GM23338 (cell line): ENCODE results near the gene TMEM9. TPM values are rescaled to one million over a fixed set of nuclear protein-coding genes. Genes with fewer than 3 reads are reported as not detected.

Experiments used
- ATAC-seq: fragments of 200-7000 bp; cut with Tn5 transposase; 3 replicates; pipeline ENCODE4 v1.9.1; 2020
- DNase-seq: peaks from one replicate; pipeline ENCODE4 v3.0.0-alpha.2; 2015; ENCODE audit warnings: low spot score
- H2AFZ ChIP-seq: fragments of 200-600 bp; sonication (generic); 2 replicates; pipeline ENCODE4 v1.8.0; 2016; ENCODE audit warnings: antibody characterized with exemption, mild to moderate bottlenecking, moderate library complexity
- H3F3A ChIP-seq: fragments of 200-600 bp; sonication (generic); replicated peaks from 2 replicates; pipeline ENCODE4 v1.8.0; 2017; ENCODE audit warnings: antibody characterized with exemption, mixed run types, low read depth
- H3K27ac ChIP-seq: fragments of 200-600 bp; sonication (generic); 2 replicates; pipeline ENCODE4 v1.6.1; 2016; ENCODE audit warnings: low read depth
- H3K27me3 ChIP-seq: fragments of 200-600 bp; sonication (generic); 2 replicates; pipeline ENCODE4 v1.8.0; 2016; ENCODE audit warnings: mild to moderate bottlenecking, mixed run types, moderate library complexity; ENCODE audit not compliant: insufficient read depth
- H3K36me3 ChIP-seq: fragments of 200-600 bp; sonication (generic); 2 replicates; pipeline ENCODE4 v1.8.0; 2016; ENCODE audit warnings: mild to moderate bottlenecking; ENCODE audit not compliant: insufficient read depth
- H3K4me1 ChIP-seq: fragments of 200-600 bp; sonication (generic); 2 replicates; pipeline ENCODE4 v1.8.0; 2016; ENCODE audit warnings: mild to moderate bottlenecking, moderate library complexity; ENCODE audit not compliant: insufficient read depth
- H3K4me2 ChIP-seq: fragments of 200-600 bp; sonication (generic); 2 replicates; pipeline ENCODE4 v1.7.1; 2017; ENCODE audit warnings: mixed run types
- H3K4me3 ChIP-seq: fragments of 200-600 bp; sonication (generic); 2 replicates; pipeline ENCODE4 v1.6.1; 2016; ENCODE audit warnings: mixed run types
- H3K79me2 ChIP-seq: fragments of 200-600 bp; sonication (generic); replicated peaks from 2 replicates; pipeline ENCODE4 v1.8.0; 2017; ENCODE audit warnings: mild to moderate bottlenecking; ENCODE audit not compliant: insufficient read depth
- H3K9me2 ChIP-seq: fragments of 200-600 bp; sonication (generic); 2 replicates; pipeline ENCODE4 v1.8.0; 2017; ENCODE audit not compliant: insufficient read depth
- H4K20me1 ChIP-seq: fragments of 200-600 bp; sonication (generic); replicated peaks from 2 replicates; pipeline ENCODE4 v1.8.0; 2017; ENCODE audit warnings: mild to moderate bottlenecking; ENCODE audit not compliant: insufficient read depth
- H3K27ac Mint-ChIP-seq: 2 replicates; pipeline ENCODE4 v1.8.0; 2020; ENCODE audit warnings: inconsistent platforms, mild to moderate bottlenecking, moderate library complexity, mixed read lengths
- H3K27me3 Mint-ChIP-seq: 3 replicates; pipeline ENCODE4 v1.8.0; 2022; ENCODE audit warnings: low read depth, mild to moderate bottlenecking, moderate library complexity, mixed read lengths, inconsistent platforms; ENCODE audit not compliant: insufficient read depth, poor library complexity
- H3K36me3 Mint-ChIP-seq: 3 replicates; pipeline ENCODE4 v1.8.0; 2021; ENCODE audit warnings: low read depth, mild to moderate bottlenecking, inconsistent platforms, moderate library complexity, mixed read lengths
- H3K4me1 Mint-ChIP-seq: 3 replicates; pipeline ENCODE4 v1.8.0; 2020; ENCODE audit warnings: mild to moderate bottlenecking, inconsistent platforms, mixed read lengths
- H3K4me3 Mint-ChIP-seq: 3 replicates; pipeline ENCODE4 v1.8.0; 2021; ENCODE audit warnings: moderate library complexity, mild to moderate bottlenecking, inconsistent platforms, mixed read lengths
- H3K9me3 Mint-ChIP-seq: 3 replicates; pipeline ENCODE4 v1.8.0; 2020; ENCODE audit warnings: moderate library complexity, mild to moderate bottlenecking, inconsistent platforms, mixed read lengths
- CREB1 ChIP-seq: fragments of 250-450 bp; sonication (Bioruptor Pico); IDR thresholded peaks from 2 replicates; pipeline ENCODE4 v1.5.0; 2020; ENCODE audit warnings: low read depth, mild to moderate bottlenecking, moderate library complexity
- CTCF ChIP-seq, 2 experiments: fragments of 200-600 bp in 1 of 2; sonication (generic) in 1 of 2; conservative IDR thresholded peaks; 2 replicates each; pipeline versions ENCODE4 v1.5.1 to v1.6.1; 2016 to 2017; ENCODE audit warnings: antibody characterized with exemption in 2 of 2, low read depth in 2 of 2, mild to moderate bottlenecking in 2 of 2, moderate library complexity in 1 of 2
- EZH2 ChIP-seq: fragments of 200-600 bp; sonication (generic); IDR thresholded peaks from one replicate; pipeline ENCODE4 v1.8.0; 2017; ENCODE audit warnings: antibody characterized with exemption, mild to moderate bottlenecking, low read depth; ENCODE audit not compliant: unreplicated experiment
- JUNB ChIP-seq: IDR thresholded peaks from one replicate; pipeline ENCODE4 v1.6.1; 2016; ENCODE audit warnings: antibody characterized with exemption; ENCODE audit not compliant: unreplicated experiment
- POLR2AphosphoS5 ChIP-seq: IDR thresholded peaks from 2 replicates; pipeline ENCODE4 v1.6.1; 2016; ENCODE audit warnings: antibody characterized with exemption, low read depth
- ZNF114 ChIP-seq: fragments of 250-450 bp; sonication (Bioruptor Pico); IDR thresholded peaks from 2 replicates; pipeline ENCODE4 v1.5.0; 2020; ENCODE audit warnings: mild to moderate bottlenecking, moderate library complexity
- ZNF462 ChIP-seq: fragments of 250-450 bp; sonication (Bioruptor Pico); IDR thresholded peaks from 2 replicates; pipeline ENCODE4 v1.5.0; 2020; ENCODE audit warnings: mild to moderate bottlenecking, moderate library complexity
- polyA plus RNA-seq: library from polyadenylated mRNA; unstranded; fragments of >200 nt; fragmentation: Nextera tagmentation; extraction: Ambion mirVana; gene quantifications from 2 replicates; pipeline ENCODE4 v1.2.1, GENCODE V29; 2016
- total RNA-seq: library from RNA; depleted of rRNA; stranded (reverse); fragments of >200 nt; shearing (Covaris generic); gene quantifications from 2 replicates; pipeline ENCODE4 v1.2.3, GENCODE V29; 2014

The TMEM9 gene
- total and polyA plus RNA-seq, 2 experiments from 2014 or later = 78.6 to 147 TPM

GRCh38 chr1:201141418-201141817 is 12.9 kb downstream of the TMEM9 start (continued):
- no peak for TF ChIP-seq ZNF462 (CRISPR knock-in tag)
- TF ChIP-seq POLR2AphosphoS5 = no peak
- no peak for TF ChIP-seq CTCF (conservative IDR thresholded peaks at IDR 0.05; ENCODE audit: low read depth in 2 of 2)
- TF ChIP-seq EZH2 = no peak

GRCh38 chr1:201140941-201141260 is 13.4 kb downstream of the TMEM9 start:
- Mint-ChIP-seq H3K27me3 (peaks cover 3% of the 10 kb centered on the region), H3K9me3 (no peaks in the 10 kb centered on the region)
- TF ChIP-seq JUNB (no peak), ZNF114 (CRISPR knock-in tag) (no peak), CREB1 (CRISPR knock-in tag) (no peak), CTCF (conservative IDR thresholded peaks at IDR 0.05; ENCODE audit: low read depth in 2 of 2) (no peak), POLR2AphosphoS5 (no peak)

More at GRCh38 chr1:201140941-201141260, 13.4 kb downstream of the TMEM9 start:
- DNase-seq (no peak), ATAC-seq (no peak)
- H3F3A ChIP-seq = no peaks in the 10 kb centered on the region
- no peaks in the 10 kb centered on the region for H3K79me2 ChIP-seq
- peaks cover 74% of the 10 kb centered on the region for H3K36me3 Mint-ChIP-seq
- no peak overlapping the region for H3K27ac ChIP-seq
- H4K20me1 ChIP-seq = peaks cover 5% of the 10 kb centered on the region; the same call in 1 of the 2 replicates
- no peaks in the 10 kb centered on the region for H3K4me1 ChIP-seq
- H3K9me2 ChIP-seq = no peaks in the 10 kb centered on the region
- H2AFZ ChIP-seq = no peak overlapping the region
- peaks cover 15% of the 10 kb centered on the region for H3K36me3 ChIP-seq
- H3K4me1 Mint-ChIP-seq = no peaks in the 10 kb centered on the region
- H3K4me3 ChIP-seq = no peak overlapping the region
- H3K27ac Mint-ChIP-seq = no peak overlapping the region; the same call in 1 of the 2 replicates
- H3K27me3 ChIP-seq = no peaks in the 10 kb centered on the region
- no peak overlapping the region for H3K4me2 ChIP-seq
- H3K4me3 Mint-ChIP-seq = no peak overlapping the region
